ENCODE data around the gene KRTAP12-1. TPM values are rescaled to one million over a fixed set of nuclear protein-coding genes. Genes with fewer than 3 reads are reported as not detected.

The KRTAP12-1 gene
- total RNA-seq, 4 donors from 2014 or later: not detected

DNA sequence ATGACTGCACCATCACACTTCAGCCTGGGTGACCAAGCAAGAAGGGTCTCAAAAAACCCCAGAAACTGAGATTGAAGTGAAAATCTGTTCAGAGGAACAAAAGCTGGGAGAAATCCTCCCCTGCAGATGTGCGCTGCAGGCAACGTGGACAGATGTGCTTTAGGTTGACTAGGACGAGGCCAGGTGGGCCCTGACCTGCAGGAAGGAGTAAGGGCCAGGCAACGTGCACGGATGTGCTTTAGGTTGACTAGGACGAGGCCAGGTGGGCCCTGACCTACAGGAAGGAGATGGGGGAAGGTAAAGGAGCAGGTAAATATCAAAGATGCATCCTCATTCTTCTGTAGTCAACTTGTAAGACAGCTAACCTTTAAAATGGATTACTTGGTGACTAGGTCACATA, 2.5 kb upstream of the KRTAP12-1 start:
- Histone ChIP-seq H3K36me3 (no peaks in the 10 kb centered on the region), H3K4me3 (no peak overlapping the region), H3K27ac (no peak overlapping the region), H3K9me3 (no peaks in the 10 kb centered on the region), H3K4me1 (no peaks in the 10 kb centered on the region), H3K27me3 (peaks cover 0 to 31% of the 10 kb centered on the region in 2 donors)
- DNase-seq (ENCODE audit: low spot score in 2 of 2): no peak
- TF ChIP-seq, protein P1, sequence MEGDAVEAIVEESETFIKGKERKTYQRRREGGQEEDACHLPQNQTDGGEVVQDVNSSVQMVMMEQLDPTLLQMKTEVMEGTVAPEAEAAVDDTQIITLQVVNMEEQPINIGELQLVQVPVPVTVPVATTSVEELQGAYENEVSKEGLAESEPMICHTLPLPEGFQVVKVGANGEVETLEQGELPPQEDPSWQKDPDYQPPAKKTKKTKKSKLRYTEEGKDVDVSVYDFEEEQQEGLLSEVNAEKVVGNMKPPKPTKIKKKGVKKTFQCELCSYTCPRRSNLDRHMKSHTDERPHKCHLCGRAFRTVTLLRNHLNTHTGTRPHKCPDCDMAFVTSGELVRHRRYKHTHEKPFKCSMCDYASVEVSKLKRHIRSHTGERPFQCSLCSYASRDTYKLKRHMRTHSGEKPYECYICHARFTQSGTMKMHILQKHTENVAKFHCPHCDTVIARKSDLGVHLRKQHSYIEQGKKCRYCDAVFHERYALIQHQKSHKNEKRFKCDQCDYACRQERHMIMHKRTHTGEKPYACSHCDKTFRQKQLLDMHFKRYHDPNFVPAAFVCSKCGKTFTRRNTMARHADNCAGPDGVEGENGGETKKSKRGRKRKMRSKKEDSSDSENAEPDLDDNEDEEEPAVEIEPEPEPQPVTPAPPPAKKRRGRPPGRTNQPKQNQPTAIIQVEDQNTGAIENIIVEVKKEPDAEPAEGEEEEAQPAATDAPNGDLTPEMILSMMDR (IDR thresholded peaks at IDR 0.05): no peak
- WGBS, 2 donors: 70 to 79% methylated on average over 6 of the region's 6 CpGs

GRCh38 chr21:44684077-44684476, 2.1 kb upstream of the KRTAP12-1 start:
- DNase-seq (ENCODE audit: low spot score in 2 of 2): no peak
- Histone ChIP-seq H3K27ac (no peak overlapping the region), H3K27me3 (peaks cover 0 to 31% of the 10 kb centered on the region in 2 donors), H3K9me3 (no peaks in the 10 kb centered on the region), H3K36me3 (no peaks in the 10 kb centered on the region), H3K4me1 (no peaks in the 10 kb centered on the region), H3K4me3 (no peak overlapping the region)
- WGBS, 2 donors: 77 to 85% methylated on average over 7 of the region's 7 CpGs
- TF ChIP-seq POLR2A (IDR thresholded peaks at IDR 0.05) (no peak), EP300 (IDR thresholded peaks at IDR 0.05) (no peak)
- TF ChIP-seq, protein P1 (IDR thresholded peaks at IDR 0.05): no peak

DNA sequence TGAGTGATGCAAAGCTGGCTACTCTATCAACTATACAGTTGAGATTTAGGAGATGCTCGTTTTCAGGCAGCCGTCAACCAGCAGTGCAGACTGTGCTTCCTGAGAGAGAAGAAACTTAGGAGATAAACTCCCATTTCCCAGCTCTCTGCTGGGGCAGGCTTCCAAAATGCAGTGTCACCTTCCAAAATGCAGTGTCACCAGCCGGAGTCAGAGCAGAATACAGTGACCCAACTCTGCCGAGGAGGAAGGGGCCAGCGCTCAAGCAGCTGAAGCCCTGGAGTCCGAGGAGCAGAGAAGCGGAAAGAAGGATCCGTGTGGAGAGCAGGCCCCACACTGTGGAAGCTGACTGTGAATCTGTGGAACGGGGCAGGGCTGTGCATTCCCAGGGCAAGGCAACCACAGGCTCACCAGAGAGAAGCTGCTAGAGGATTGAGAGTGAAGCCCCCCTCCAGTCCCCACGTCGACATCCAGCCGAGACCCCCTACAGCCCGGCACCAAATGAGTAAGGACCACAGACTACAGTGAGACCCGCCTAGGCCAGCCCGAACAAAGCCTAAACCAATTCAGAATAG, 703 bp upstream of the KRTAP12-1 start:
- Histone ChIP-seq H3K4me3 (no peak overlapping the region), H3K36me3 (no peaks in the 10 kb centered on the region), H3K27me3 (peaks cover 0 to 22% of the 10 kb centered on the region in 2 donors), H3K9me3 (peaks cover 0 to 4% (median 0%) of the 10 kb centered on the region in 4 donors), H3K27ac (no peak overlapping the region), H3K4me1 (no peaks in the 10 kb centered on the region)
- 76% methylated on average over 15 of the region's 15 CpGs for WGBS, 2 donors
- DNase-seq (ENCODE audit: low spot score in 2 of 2): no peak
- TF ChIP-seq, protein P1 (IDR thresholded peaks at IDR 0.05): no peak
- TF ChIP-seq POLR2A (IDR thresholded peaks at IDR 0.05): no peak
- no peak for TF ChIP-seq EP300 (IDR thresholded peaks at IDR 0.05)

DNA sequence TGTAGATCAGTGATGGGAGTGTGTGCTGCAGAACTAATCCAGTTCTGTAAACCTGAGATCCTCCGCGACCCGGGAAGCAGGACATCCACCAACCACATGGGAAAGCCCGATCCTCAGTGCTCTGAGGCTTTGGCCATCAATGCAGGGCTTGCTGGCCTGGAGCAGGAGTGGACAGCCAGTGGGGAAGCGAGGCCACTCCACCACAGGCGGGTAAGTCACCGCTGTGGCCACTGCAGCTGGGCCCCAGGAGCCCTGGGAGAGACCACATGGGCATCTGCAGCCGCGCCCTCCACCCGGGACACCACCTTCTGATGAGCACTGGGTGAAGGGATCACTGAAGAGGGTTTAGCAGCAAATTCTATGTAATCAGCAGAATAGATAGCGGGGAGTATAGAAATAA, 811 bp downstream of the KRTAP12-1 start:
- Histone ChIP-seq H3K27ac (no peak overlapping the region), H3K4me1 (no peaks in the 10 kb centered on the region), H3K27me3 (peaks cover 0 to 7% of the 10 kb centered on the region in 2 donors), H3K36me3 (no peaks in the 10 kb centered on the region), H3K4me3 (no peak overlapping the region), H3K9me3 (peaks cover 0 to 4% (median 0%) of the 10 kb centered on the region in 4 donors)
- 63 to 91% methylated on average over 11 of the region's 11 CpGs for WGBS, 2 donors
- TF ChIP-seq EP300 (IDR thresholded peaks at IDR 0.05): no peak
- TF ChIP-seq POLR2A (IDR thresholded peaks at IDR 0.05): no peak
- TF ChIP-seq, protein P1 (IDR thresholded peaks at IDR 0.05): no peak
- DNase-seq (ENCODE audit: low spot score in 2 of 2): no peak

DNA sequence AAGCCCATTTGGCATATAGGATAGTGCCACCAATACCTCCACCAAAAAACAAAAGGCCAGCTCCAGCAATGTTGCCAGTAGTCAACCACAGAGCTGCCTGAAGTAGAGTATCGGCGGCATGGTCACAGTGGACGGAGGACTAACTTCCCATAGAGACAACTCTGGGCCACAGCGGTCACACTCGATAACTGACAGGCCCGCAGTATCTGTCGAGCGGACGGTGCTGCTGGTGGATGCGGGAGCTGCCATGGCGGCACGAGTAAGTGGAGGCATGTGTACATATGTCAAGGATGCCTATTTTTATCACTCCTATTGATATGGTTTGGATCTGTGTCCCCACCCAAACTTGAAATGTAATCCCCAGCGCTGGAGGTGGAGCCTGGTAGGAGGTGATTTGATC, 4.1 kb downstream of the KRTAP12-1 start:
- Histone ChIP-seq H3K9me3 (peaks cover 0 to 16% (median 3%) of the 10 kb centered on the region in 4 donors), H3K4me3 (no peak overlapping the region), H3K27ac (no peak overlapping the region), H3K4me1 (no peaks in the 10 kb centered on the region), H3K27me3 (no peaks in the 10 kb centered on the region), H3K36me3 (no peaks in the 10 kb centered on the region)
- 94% methylated on average over 13 of the region's 13 CpGs for WGBS, 2 donors
- no peak for DNase-seq (ENCODE audit: low spot score in 2 of 2)
- TF ChIP-seq EP300 (IDR thresholded peaks at IDR 0.05): no peak
- TF ChIP-seq, protein P1 (IDR thresholded peaks at IDR 0.05): no peak
- TF ChIP-seq POLR2A (IDR thresholded peaks at IDR 0.05): no peak

All from tibial nerve (tissue), 4 donors.